ENCODE measurements around the gene SIGLEC8.

DNA sequence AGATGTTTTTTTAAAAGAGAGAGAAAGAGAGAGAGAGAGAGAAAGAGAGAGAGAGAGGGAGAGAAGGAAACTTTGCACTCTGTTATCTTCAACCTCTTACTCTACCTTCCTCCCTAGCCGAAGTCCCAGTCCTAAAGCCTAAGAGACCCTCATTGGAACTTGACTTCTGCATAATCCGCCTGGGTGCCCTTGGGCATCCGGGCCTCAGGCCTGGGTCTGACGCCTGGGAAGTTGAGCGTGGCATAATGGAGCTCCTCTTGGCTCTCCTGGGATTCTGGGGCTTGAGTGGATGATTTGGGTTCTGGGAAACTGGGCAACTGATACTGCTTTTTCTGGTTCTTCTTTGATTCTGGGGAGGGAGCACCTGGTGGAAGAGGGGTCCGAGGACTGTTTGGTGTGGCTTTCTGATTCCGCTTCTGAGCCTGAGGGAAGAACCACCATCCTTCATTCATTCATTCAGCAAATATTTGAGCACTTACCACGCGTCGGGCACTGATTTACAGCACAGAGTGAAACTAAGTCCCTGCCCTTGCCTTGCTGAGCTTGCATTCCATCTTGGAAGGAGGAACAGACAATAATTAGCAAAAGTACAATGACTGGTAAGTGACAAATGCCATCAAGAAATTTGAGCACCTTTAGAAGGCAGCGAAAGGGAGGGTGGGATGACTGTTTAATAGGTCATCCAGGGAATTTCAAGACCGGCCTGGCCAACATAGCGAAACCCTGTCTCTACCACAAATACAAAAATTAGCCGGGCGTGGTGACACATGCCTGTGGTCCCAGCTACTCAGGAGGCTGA is 47.1 kb downstream of the SIGLEC8 start:
- TF ChIP-seq, protein P1, sequence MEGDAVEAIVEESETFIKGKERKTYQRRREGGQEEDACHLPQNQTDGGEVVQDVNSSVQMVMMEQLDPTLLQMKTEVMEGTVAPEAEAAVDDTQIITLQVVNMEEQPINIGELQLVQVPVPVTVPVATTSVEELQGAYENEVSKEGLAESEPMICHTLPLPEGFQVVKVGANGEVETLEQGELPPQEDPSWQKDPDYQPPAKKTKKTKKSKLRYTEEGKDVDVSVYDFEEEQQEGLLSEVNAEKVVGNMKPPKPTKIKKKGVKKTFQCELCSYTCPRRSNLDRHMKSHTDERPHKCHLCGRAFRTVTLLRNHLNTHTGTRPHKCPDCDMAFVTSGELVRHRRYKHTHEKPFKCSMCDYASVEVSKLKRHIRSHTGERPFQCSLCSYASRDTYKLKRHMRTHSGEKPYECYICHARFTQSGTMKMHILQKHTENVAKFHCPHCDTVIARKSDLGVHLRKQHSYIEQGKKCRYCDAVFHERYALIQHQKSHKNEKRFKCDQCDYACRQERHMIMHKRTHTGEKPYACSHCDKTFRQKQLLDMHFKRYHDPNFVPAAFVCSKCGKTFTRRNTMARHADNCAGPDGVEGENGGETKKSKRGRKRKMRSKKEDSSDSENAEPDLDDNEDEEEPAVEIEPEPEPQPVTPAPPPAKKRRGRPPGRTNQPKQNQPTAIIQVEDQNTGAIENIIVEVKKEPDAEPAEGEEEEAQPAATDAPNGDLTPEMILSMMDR (IDR thresholded peaks at IDR 0.05) = no peak
- no peak for TF ChIP-seq POLR2A (IDR thresholded peaks at IDR 0.05)
